HG02763 (cell line): Measurements from ENCODE around the gene LELP1.
"Not testable (repeated sequence)": the region's sequence is repeated elsewhere in the genome, so short reads cannot be mapped to it uniquely, and the experiment has no call there.

ENCODE experiments used
- ATAC-seq: cut with Tn5 transposase; IDR thresholded peaks from one replicate; pipeline ENCODE4 v1.9.1; 2021; ENCODE audit warnings: mild to moderate bottlenecking, moderate library complexity; ENCODE audit not compliant: unreplicated experiment

Gene LELP1

DNA sequence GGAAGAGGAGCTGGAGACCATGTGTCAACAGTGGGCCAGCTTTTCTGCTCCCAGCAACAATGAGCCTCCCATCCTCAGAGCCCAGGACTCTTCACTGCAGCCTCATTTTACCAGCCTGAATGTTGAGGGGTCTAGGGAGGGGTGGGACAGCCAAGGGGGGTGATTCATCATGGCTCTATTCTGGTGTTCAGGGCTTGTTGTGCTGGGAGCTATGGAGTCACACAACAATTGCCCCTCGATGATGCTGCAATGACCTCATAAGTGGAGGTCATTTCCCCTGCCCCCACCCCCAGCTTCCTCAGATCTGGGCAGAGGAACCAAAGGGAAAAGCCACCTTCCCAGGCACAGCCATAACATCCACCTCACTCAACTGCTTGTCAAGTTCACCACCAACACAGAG is at the start of gene LELP1:
TSS of gene LELP1 (plus strand) at position 301 of the 400 bp plus-strand sequence. CDS start 1,278 bp downstream, outside the sequence.
- no peak for ATAC-seq

GRCh38 chr1:153155541-153155940 is 47.7 kb upstream of the LELP1 start:
- ATAC-seq = no peak

GRCh38 chr1:153168686-153169085 is 34.5 kb upstream of the LELP1 start:
- ATAC-seq = no peak

GRCh38 chr1:153174624-153175023 is 28.6 kb upstream of the LELP1 start:
- ATAC-seq = no peak

DNA sequence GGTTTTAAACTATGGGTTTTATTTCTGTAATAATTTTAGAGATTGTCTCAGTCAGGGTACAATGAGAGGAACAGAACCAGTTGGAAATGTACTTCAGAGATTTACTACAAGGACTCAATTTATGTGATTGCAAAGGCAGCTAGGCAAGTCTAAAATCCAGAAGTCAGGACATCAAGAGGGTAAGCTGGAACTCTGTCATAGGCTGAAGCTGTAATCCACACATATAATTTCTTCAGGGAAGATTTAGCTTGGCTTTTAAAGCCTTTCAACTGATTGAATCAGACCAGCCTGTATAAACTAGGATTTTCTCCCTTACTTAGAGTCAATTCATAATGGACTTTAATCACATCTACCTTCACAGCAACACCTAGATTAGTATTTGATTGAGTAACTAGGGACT is 24.3 kb upstream of the LELP1 start:
- ATAC-seq = no peak

DNA sequence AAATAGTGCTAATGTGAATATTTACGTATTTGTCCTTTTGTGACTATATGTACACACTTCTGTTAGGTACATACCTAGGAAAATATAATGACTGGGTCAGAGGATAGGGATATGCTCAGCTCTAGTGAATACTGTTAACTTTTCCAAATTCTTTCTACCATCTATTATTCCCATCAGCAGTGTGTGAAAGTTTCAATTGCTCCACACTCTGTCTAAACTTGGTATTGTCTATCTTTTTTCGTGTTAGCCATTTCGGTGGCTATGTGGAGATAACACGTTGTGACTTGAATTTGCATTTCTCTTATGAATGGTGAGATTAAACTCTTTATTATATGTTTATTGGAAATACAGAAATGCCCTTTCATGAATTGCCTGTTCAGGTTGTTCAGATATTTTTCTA is 22.7 kb upstream of the LELP1 start:
- no peak for ATAC-seq

GRCh38 chr1:153188301-153188700 is 14.9 kb upstream of the LELP1 start:
- ATAC-seq = not testable (repeated sequence)

GRCh38 chr1:153190373-153190772 is 12.9 kb upstream of the LELP1 start:
- ATAC-seq = no peak

GRCh38 chr1:153192697-153193096 is 10.5 kb upstream of the LELP1 start:
- no peak for ATAC-seq

GRCh38 chr1:153194331-153195050 is 8.7 kb upstream of the LELP1 start:
- ATAC-seq = no peak

DNA sequence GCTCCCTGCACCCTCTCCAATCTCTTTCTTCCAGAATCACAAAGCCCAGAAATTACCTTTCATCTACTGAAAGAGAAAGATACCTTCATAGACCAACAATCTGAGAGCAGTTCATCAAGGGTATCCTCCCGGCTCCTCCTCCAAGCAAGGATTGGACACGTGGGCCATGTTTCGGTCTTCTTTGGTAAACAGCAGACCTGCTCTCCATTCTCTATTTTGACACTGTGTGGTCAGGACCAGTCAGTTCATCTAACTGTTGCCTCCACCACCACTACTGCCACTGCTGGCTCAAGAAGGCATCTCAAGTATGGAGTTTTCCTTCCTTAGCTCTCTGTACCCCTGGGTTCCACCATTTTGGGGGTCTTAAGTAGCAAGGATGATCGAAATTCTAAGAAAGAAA is 8.0 kb upstream of the LELP1 start:
- ATAC-seq = no peak

DNA sequence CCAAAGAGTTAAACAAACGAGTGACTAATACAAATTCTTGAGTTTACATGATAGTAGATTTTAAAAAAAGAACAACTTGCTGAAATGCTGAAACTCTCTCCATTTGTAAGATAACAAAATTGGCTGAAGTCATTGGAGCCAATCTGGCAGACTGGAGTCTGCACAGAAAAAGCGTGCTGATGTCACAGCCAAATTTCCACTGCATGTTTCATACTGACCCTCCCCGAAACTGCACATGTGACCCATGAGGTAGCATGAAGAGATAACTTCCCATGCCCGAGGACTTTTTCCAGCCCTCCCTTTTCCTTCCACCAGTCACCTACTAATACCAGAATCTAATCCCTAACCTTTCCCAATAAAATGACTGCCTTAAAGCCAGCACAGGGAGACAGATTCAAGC is 1.2 kb upstream of the LELP1 start:
- no peak for ATAC-seq

- ATAC-seq = no peak
Measured at GRCh38 chr1:153206631-153207030, 3.4 kb downstream of the LELP1 start.

GRCh38 chr1:153210206-153210605 is 7.0 kb downstream of the LELP1 start:
- no peak for ATAC-seq

GRCh38 chr1:153212201-153212600 is 9.0 kb downstream of the LELP1 start:
- no peak for ATAC-seq

- no peak for ATAC-seq
Measured at GRCh38 chr1:153213519-153213918, 10.3 kb downstream of the LELP1 start.

DNA sequence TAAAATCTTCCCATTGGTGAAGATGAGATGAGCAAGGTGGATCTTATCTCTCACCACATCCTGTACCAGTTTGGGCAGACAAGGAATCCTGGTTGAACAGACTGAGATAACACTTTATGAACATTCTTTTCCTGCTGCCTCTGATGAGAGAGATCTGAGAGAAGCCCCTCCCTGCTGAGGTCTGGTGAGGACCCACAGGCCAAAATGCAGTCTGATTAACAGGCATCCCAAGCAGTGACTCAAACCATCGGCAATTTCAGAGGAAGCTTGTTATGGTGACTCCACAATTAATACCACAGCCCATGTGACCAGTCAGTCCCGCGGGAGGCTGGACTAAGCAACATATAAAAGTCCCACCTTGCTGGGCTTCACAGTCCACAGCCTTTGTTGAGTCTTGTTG is 14.0 kb downstream of the LELP1 start, which contains the start of gene PRR9:
TSS of gene PRR9 (plus strand) at position 373 of the 400 bp plus-strand sequence. CDS start 561 bp downstream, outside the sequence.
- no peak for ATAC-seq

- ATAC-seq = no peak
Measured at GRCh38 chr1:153217744-153218416, 14.7 kb downstream of the LELP1 start.

DNA sequence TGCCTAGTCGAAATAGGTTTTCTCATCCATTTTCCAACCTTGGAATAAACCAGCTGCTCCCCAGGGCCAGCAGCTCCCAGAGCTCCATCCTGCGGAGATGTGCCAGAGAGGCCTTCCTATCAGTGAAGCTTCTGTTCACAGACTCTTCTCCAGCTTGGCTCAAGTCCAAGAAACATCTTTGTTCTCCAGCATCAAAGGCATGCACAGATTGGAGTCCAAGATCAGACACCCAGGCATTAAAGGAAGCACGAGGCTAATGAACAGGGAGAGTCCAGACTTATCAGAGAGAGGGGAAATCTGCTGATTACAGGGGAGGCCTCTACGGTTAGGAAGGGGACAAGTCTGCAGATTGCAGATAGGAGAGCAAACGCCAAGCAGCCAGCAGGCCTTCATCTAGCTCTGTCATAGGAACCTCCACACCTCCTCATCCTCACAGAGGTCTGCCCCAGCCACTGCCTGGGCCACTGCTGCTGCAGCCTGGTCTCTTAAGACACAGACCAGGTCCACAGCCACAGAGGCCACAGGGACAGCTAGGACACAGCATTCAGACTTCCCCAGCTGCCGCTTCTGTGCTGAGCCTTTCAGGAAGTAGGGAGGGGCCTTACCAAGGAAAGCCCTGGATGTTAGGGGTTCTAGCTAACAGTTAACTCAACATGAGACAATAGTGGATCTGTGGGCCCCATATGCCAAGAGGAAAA is 17.5 kb downstream of the LELP1 start:
- no peak for ATAC-seq

DNA sequence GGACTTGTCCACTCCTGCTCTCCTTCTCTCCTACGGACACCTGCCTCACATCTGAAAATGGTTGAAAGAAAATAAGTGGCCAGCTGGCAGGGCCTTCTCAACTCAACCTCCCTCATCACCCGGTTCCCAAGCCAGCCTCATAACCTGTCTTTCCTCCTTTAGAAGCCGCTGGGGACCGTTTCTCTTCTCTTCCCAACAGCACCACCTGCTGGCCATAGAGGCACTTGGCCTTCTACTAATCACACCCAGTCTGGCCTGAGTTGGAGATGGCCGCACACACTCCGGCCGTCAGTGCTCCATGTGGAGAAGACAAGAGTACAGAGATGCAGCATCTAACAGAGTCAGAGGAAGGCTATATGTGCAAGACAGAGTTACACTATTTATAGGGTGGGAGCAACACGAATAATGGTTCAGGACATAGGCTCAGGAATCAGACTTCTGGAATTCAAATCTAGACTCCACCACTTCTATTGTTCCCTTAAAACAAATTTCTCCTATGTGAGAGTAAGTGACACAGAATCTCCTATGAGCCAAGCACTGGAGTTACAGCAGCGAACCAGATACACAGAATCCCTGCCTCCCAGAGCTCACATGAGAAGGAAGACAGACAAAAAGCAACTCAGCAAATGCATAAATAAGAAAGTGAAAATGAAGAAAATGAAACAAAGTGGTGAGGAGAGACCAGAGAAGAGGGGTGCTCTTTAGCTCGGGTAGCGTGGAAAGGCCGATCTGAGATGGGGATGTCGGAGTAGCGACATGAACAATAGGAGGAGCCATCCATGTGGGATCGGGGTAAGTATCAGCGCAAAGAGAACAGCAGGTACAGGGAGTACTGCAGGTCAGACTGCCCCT is 20.0 kb downstream of the LELP1 start:
- ATAC-seq = not testable (repeated sequence)

DNA sequence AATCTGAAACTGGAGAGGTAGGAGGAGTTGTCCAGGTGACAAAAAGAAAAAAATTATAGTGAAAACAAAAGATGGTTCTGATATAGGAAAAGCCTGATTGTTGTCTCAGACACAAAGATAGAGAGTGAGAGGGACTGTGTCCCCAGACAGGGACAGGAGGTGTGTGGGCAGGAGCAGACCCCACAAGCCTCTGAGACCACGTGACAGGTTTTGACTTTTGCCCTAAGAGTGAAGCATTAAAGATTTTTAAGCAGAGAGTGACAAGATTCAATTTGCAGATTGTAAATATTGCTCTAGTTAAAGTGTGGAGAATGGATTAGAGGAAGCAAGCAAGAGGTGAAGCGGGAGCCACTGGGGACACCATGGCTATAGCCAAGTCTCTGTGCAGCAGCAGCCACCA is 24.6 kb downstream of the LELP1 start:
- ATAC-seq = no peak
